ENCODE measurements around the gene DEPP1.

DEPP1 gene

DNA sequence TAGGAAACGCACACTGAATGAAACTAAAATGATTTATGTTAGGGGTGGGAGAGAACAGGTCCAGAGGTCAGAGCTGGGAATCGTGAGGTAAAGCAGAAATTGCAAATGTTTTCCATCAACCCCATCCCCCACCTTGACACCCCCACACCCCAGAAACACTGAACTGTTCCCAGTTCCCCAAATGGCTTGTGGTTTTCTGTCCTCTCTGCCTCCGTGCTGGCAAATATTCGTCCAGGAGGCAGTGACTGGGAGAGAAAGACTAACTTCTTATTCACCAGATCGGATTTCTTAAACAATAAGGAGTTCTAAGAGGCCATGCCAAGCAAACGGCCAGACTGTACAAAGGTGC is 19.7 kb downstream of the DEPP1 start:
- DNase-seq: no peak
- in situ Hi-C loops (cut with MboI; ENCODE audit: low pct_unique_long_range_greater_than_20kb, low sequenced_read_pairs): no loop called here

DNA sequence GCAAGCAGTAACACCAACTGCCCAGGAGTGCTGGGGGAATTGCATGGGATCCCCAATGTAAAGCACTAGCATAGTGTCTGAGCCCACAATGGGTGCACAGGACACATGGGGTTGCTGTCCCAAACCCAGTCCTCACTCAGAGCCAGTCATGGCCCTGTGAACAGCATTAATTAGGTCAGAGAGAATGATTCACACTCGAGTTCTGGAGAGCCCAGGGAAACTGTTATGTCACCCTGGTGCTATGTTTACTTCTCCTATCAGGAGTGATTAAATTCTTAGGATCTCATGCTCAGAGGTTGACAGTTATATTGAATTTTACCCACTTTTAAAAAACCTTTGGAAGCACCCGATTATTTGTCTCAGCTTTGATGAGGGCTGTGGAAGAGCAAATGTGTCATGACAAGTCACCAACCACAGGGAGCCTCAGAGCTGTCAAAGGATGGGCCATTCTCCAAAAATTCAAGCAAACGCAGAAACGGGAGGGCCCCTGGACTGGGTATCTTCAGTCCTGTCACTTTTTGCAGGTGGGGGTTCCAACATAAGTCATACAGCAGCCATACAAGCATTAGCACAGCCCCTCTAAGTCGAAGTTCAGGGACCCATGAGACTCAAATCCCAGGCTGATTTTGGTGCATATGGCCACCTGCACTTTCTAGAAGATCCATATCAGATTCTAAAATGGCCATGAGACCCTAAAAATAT is 20.3 kb downstream of the DEPP1 start:
- in situ Hi-C loops (cut with MboI; ENCODE audit: low pct_unique_long_range_greater_than_20kb, low sequenced_read_pairs): no loop called here

DNA sequence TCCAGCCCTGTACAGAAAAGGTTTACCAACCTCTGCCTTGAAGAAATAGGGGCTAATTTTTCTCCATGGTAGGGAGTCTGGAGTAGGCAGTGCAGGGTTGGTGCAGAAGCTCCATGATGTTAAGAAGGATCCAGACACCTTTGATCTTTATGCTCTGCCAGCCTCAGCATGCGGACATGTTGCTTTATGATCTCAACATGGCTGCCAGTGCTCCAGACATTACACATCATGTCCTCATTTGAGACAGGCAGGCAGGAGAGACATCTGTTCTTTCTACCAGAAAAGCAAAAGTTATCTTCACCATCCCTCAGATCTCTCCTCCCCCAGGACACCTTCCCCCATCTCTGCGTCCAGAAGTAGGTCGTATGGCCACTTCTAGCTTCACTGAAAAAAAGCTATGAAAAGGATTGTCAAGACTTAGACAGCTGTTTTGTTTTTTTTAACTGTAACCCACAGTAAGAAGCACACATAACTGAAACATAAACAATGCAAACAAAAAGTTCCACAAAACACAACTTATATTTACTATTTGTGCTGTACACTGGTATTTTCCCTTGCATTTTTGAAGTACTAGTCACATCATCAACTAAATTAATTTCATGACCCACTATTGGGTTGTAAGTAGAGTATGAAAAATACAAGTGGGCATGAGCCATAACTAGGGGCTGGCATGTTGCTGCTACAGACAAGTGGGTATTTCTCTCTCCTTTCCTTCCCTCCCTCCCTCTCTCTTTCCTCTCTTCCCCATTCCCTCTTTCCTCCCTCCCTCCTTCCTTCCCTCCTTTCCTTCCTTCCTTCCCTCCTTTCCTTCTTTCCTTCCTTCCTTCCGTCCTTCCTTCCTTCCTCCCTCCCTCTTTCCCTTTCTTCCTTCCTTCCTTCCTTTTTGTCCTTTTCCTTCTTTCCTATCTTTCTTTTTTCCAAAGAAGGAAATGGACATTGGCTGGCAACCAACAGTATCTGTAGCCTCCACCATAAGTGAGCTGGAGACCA is 21.6 kb downstream of the DEPP1 start:
- in situ Hi-C loops (cut with MboI; ENCODE audit: low pct_unique_long_range_greater_than_20kb, low sequenced_read_pairs): no loop called here
- no peak for DNase-seq

More for the DNA sequence above, 20.3 kb downstream of the DEPP1 start:
- DNase-seq: no peak

GRCh38 chr10:44956226-44956625 is 22.4 kb downstream of the DEPP1 start:
- no peak for DNase-seq
- in situ Hi-C loops (cut with MboI; ENCODE audit: low pct_unique_long_range_greater_than_20kb, low sequenced_read_pairs): no loop called here

GRCh38 chr10:44955413-44956070 is 23.1 kb downstream of the DEPP1 start:
- in situ Hi-C loops (cut with MboI; ENCODE audit: low pct_unique_long_range_greater_than_20kb, low sequenced_read_pairs): no loop called here
- DNase-seq: no peak

GRCh38 chr10:44954962-44955361 is 23.6 kb downstream of the DEPP1 start:
- no peak for DNase-seq
- in situ Hi-C loops (cut with MboI; ENCODE audit: low pct_unique_long_range_greater_than_20kb, low sequenced_read_pairs): no loop called here

DNA sequence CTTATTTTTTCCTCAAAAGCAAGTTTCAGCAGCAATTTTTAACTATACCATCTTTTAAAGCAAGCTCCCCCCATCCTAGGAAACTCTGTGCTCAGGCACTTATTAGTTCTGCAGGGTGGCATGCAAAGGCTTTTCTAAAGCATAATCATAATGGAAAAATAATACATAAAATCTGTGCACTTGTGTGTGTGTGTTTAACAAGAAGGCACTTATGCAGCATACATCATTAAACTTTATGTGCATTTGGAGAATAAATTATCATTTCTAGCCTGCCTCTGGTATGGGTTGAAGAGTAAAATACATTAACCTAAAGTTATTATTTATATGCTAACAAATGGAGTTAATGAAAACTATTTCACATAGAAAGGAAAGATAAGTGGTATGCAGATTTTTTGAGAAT is 24.6 kb downstream of the DEPP1 start:
- in situ Hi-C loops (cut with MboI; ENCODE audit: low pct_unique_long_range_greater_than_20kb, low sequenced_read_pairs): no loop called here
- DNase-seq: no peak

GRCh38 chr10:44952779-44953231 is 25.8 kb downstream of the DEPP1 start:
- in situ Hi-C loops (cut with MboI; ENCODE audit: low pct_unique_long_range_greater_than_20kb, low sequenced_read_pairs): no loop called here
- DNase-seq: no peak

- in situ Hi-C loops (cut with MboI; ENCODE audit: low pct_unique_long_range_greater_than_20kb, low sequenced_read_pairs): no loop called here
Observed at GRCh38 chr10:44951576-44952226, 26.9 kb downstream of the DEPP1 start.

DNA sequence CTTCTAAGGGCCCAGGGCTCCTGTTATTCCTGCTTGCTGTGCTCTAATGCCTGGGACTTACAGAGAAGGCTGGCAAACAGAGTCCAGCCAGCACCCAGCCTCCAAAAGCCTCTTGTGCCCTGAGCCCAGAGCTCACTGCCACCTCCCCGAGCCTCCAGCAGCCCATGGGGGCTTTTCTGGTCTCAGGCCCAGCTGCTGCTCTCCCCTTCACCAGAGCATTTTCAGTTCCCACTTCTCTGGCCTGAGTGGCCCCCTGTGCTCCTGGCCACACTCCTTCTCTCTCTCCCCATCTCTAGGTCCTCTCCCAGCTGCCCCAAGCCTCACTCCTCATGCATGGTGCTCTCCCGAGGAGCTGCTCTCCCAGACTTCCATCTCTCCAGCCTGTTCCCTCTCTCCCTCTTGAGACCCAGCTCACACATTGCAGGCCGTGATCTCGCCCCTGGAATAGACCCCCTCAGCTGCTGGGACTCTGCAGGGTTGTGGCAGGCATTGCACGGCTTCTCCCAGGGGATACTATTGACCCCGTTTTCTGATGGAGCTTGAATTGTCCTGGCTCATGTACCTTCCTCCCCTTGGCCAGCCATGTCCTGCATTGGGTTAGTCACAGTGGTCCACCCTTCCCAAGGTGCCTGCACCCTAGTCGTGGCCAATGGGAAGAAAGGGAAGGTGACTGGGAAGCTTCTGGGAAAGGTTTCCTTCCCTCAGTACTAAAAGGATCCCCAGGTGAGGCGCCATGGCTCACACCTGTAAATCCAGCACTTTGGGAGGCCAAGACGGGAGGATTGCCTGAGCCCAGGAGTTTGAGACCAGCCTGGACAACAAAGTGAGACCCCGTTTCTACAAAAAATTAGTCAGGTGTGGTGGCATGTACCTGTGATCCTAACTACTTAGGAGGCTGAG is 28.0 kb downstream of the DEPP1 start:
- in situ Hi-C loops (cut with MboI; ENCODE audit: low pct_unique_long_range_greater_than_20kb, low sequenced_read_pairs): no loop called here
- DNase-seq: no peak

More at GRCh38 chr10:44951576-44952226, 26.9 kb downstream of the DEPP1 start:
- DNase-seq: no peak

DNA sequence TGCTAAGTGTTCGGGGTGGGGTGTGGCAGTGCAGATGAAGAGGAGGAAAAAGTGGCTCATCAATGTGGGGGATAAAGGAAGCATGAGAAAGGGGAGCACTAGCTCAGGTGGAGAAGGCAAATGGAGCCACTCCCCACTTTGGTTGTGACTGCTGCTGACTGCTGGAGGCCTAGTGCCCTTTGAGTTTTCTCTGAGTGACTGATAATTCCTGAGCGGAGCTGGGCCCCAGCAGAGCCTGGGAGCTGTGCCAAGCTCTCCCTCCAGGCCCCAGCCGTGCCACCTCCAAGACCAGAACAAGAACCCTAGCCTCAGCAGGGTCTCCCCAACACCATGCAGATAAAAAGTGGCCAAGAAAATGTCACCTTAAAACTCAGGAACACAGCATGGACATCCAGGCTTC is 28.7 kb downstream of the DEPP1 start:
- no peak for DNase-seq
- in situ Hi-C loops (cut with MboI; ENCODE audit: low pct_unique_long_range_greater_than_20kb, low sequenced_read_pairs): no loop called here

- no peak for DNase-seq
- in situ Hi-C loops (cut with MboI; ENCODE audit: low pct_unique_long_range_greater_than_20kb, low sequenced_read_pairs): no loop called here
Observed at GRCh38 chr10:44949127-44949802, 29.3 kb downstream of the DEPP1 start.

DNA sequence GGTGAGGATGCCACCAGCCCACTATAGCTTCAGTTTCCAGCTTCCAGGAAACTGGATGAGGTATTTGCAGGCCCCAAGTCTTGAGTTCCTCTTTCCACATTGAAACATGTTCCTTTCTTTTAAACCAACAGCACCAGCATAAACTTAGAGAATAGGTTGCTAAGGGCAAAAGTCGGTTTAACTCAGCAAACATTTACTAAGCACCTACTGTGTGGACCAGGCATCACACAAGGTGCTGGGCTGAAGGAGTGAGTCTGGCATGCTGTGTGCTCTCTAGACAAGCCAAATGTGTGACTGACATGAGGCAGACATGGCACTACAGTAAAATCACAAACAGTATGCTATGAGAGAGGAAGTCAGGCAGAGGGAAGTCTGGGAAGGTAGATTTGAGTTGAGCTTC is 30.0 kb downstream of the DEPP1 start:
- in situ Hi-C loops (cut with MboI; ENCODE audit: low pct_unique_long_range_greater_than_20kb, low sequenced_read_pairs): no loop called here
- peak; percentile 72 for DNase-seq

DNA sequence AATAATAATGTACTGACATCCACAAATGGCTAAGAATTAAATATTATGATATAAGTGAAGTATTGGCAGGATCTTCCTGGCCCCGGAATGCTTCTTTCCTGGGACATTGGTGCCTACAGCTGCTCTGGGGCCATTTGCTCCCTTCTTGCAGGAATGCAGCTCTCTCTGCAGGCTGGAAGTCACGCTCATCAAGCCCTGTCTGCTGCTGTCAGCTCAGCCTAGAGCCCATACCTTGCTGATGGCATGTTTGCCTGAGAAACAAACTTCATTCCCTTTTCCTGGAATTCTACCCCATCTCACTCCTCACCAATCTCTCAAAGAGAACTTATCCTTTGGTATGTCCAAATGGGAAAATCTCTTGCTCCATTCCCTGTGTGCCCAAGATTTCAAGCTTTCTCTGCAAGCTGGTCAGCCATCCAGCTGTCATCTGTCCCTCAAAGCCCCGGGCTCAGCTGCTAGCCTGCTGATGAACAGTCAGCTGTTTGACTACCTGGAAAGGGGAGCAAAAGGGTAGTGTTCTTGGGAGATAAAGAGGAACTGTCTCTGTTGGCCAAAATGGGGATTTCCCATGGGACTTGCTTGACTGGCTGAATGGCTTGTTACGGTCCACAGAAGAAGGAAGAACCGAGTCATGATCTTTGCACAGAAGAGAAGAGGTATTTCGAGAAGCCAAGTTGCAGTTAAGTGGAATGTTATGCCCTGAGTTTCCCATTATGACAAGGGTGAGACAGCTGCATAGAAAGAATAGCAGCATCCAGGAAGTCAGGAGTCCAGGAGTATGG is 31.0 kb downstream of the DEPP1 start:
- in situ Hi-C loops (cut with MboI; ENCODE audit: low pct_unique_long_range_greater_than_20kb, low sequenced_read_pairs): no loop called here

DNA sequence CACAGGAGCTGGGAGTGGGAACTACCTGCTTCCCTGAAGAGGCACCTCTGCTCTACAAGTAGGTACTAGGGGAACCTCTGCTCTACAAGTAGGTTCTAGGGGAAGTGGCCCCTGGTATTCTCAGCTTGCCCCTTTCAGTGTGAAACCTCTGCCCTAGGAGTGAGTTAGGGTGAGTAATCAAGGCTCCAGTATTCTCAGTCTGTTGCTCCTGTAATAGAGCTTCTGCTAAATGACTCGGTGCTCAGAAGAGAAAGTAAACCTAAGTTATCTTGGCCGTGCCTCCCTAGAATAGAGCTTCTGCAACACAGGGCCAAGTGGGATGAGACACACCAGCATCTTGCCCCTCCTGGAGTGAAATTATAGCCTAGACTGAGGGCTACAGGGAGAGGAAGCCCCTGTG is 32.4 kb downstream of the DEPP1 start:
- in situ Hi-C loops (cut with MboI; ENCODE audit: low pct_unique_long_range_greater_than_20kb, low sequenced_read_pairs): no loop called here

More for the DNA sequence above, 31.0 kb downstream of the DEPP1 start:
- DNase-seq: no peak

DNA sequence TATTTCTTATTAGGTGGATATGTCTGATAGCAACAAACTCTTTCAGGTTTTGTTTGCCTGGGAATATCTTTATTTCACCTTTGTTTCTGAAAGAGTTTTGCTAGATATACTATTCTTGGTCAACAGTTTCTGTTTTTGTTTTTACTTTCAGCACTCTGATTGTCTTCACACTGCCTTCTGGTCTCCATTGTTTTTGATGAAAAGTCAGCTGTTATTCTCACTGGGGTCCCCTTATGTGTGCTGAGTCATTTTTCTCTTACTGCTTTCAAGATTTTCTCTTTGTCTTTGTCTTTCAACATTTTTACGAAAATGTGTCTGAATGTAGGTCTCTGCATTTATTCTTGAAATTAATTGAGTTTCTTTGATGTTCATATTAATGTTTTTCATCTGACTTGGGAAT is 34.3 kb downstream of the DEPP1 start:
- no peak for DNase-seq
- in situ Hi-C loops (cut with MboI; ENCODE audit: low pct_unique_long_range_greater_than_20kb, low sequenced_read_pairs): no loop called here

More for the DNA sequence above, 32.4 kb downstream of the DEPP1 start:
- no peak for DNase-seq
